SK-N-MC (cell line): ENCODE data around the gene FAM107B.

Experiments used
- DNase-seq: peaks from one replicate; pipeline ENCODE4 v3.0.0-alpha.2; 2011; ENCODE audit warnings: low read depth, low spot score
- H3K27ac ChIP-seq: fragments of 200-600 bp; sonication (generic); 2 replicates; pipeline ENCODE4 v1.5.1; 2016; ENCODE audit warnings: mixed run types
- H3K36me3 ChIP-seq: fragments of 200-600 bp; sonication (generic); 2 replicates; pipeline ENCODE4 v1.6.1; 2017; ENCODE audit warnings: antibody characterized with exemption, low read length, mixed read lengths; ENCODE audit not compliant: insufficient read depth
- H3K4me3 ChIP-seq: fragments of 200-600 bp; sonication (generic); 2 replicates; pipeline ENCODE4 v1.5.1; 2016
- H3K9ac ChIP-seq: fragments of 200-600 bp; sonication (generic); 2 replicates; pipeline ENCODE4 v1.8.0; 2017; ENCODE audit warnings: mixed run types, mixed read lengths; ENCODE audit not compliant: insufficient read length
- H3K9me3 ChIP-seq: fragments of 200-600 bp; sonication (generic); 2 replicates; pipeline ENCODE4 v1.6.1; 2017; ENCODE audit warnings: low read depth, mild to moderate bottlenecking, antibody characterized with exemption, low read length, moderate library complexity, mixed read lengths
- EZH2 ChIP-seq: fragments of 200-600 bp; sonication (generic); IDR thresholded peaks from one replicate; pipeline ENCODE4 v1.6.1; 2017; ENCODE audit warnings: antibody characterized with exemption
- FOXP2 ChIP-seq: optimal IDR thresholded peaks from 2 replicates; pipeline ENCODE3; 2011; ENCODE audit warnings: mild to moderate bottlenecking, moderate library complexity; ENCODE audit not compliant: insufficient read depth; ENCODE audit errors: extremely low read length, control extremely low read depth
- POLR2AphosphoS5 ChIP-seq: IDR thresholded peaks from 2 replicates; pipeline ENCODE4 v1.6.1; 2012; ENCODE audit warnings: mild to moderate bottlenecking, low read depth, low read length, borderline replicate concordance

The FAM107B gene

DNA sequence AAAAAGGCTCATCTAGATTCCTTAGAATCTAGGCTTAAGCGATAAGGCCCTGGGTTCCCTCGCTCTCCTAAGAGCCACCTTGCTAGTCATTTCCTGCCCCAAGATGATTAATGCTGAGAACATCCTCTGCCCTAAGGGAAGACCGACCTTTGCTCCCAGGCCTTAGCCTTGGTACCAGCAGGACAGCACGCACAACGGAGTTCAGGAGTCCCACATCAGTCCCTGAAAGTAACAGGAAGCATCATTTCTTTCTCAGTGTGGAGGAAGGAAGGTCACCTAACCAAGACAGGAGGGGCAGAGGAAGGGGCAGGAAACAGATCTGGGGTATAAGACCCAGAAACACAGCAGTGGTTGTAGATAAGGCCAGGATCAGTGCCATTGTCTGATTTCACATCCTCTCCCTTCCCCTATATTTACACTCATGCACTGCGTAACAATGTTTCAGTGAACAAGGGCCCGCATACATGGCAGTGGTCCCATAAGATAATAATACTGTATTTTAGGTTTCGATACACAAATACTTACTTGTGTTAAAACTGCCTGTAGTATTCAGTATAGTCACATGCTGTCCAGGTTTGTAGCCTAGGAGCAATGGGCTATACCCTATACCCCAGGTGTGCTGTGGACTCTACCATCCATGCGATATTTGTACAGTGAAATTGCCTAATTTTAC lies 8.1 kb upstream of the FAM107B start:
- H3K4me3 ChIP-seq = no peak overlapping the region
- no peaks in the 10 kb centered on the region for H3K36me3 ChIP-seq
- H3K9me3 ChIP-seq = no peaks in the 10 kb centered on the region
- H3K27ac ChIP-seq = no peak overlapping the region
- DNase-seq = no peak
- H3K9ac ChIP-seq = no peak overlapping the region
- TF ChIP-seq POLR2AphosphoS5 (no peak), FOXP2 (no peak), EZH2 (no peak)

DNA sequence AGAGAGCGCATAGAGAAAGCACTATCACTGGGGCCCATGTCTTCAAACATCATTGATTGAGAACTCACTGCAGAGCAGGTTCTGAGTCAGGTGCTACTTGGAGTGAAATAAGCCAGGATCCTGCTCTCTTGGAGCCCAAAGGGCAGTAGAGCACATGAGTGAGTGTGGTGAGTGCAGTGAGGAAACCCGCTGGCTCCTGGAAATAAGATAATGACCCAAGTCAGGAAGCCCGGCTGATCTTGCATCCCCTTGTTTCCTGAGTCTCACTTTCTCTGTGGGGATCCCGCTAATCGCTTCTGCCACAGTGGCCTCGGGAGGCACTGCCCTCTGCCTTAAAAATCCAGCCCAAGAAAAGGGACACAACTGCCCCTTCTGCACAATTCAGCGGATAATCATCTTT lies 7.1 kb upstream of the FAM107B start:
- no peak overlapping the region for H3K27ac ChIP-seq
- H3K4me3 ChIP-seq = no peak overlapping the region
- H3K9me3 ChIP-seq = no peaks in the 10 kb centered on the region
- TF ChIP-seq POLR2AphosphoS5 (no peak), FOXP2 (no peak), EZH2 (no peak)
- no peak overlapping the region for H3K9ac ChIP-seq
- DNase-seq = no peak
- H3K36me3 ChIP-seq = no peaks in the 10 kb centered on the region

- no peak for DNase-seq
- Histone ChIP-seq H3K27ac (no peak overlapping the region), H3K9ac (no peak overlapping the region), H3K4me3 (no peak overlapping the region), H3K36me3 (no peaks in the 10 kb centered on the region), H3K9me3 (no peaks in the 10 kb centered on the region)
- TF ChIP-seq EZH2 = no peak
These were observed 4.4 kb upstream of the FAM107B start for GRCh38 chr10:14779001-14779651.

DNA sequence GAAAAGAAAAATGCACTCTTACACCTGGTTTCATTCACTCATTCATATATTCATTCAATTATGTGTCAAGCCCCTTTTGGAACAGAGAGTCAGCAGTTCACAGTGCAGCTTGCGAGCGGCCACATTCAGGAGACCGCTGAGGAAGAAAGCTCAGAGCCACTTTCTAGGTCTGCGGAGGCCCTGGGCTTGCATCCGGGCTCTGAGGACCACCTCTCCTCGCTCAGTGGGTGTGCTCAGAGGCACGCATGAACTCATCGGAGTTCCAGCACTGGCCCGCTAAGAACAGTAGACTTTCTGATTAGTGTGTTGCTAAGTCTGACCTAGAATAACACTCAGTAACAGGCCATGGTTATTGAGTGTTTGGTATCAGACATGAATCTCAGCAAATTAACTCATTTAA lies 1.8 kb upstream of the FAM107B start:
- H3K36me3 ChIP-seq = no peaks in the 10 kb centered on the region
- DNase-seq = no peak
- TF ChIP-seq FOXP2 = no peak
- TF ChIP-seq POLR2AphosphoS5 = no peak
- TF ChIP-seq EZH2 = no peak
- no peak overlapping the region for H3K27ac ChIP-seq
- no peak overlapping the region for H3K4me3 ChIP-seq
- H3K9ac ChIP-seq = no peak overlapping the region
- H3K9me3 ChIP-seq = no peaks in the 10 kb centered on the region

DNA sequence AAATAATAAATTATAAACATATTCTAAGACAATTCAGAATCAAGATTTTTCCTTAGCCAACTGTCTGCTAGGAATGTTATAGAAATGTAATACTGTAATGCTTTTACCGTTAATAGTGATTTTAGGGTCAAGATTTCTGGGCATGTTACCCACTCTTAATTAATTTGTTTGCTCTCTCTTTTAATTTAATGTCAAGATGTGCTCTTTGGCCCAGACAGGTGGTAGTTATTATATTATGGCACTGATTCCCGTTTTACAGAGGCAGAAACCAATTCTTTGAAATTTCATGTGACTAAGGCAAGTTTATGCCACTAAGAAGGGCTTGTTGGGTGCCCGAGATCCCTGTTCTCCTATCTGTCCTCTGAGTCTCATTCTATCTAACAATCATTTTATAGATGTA lies 959 bp upstream of the FAM107B start:
- no peaks in the 10 kb centered on the region for H3K9me3 ChIP-seq
- no peak overlapping the region for H3K9ac ChIP-seq
- TF ChIP-seq POLR2AphosphoS5 = no peak
- TF ChIP-seq EZH2 = no peak
- no peak for TF ChIP-seq FOXP2
- no peak overlapping the region for H3K27ac ChIP-seq
- no peaks in the 10 kb centered on the region for H3K36me3 ChIP-seq
- no peak for DNase-seq
- no peak overlapping the region for H3K4me3 ChIP-seq

- H3K9me3 ChIP-seq = no peaks in the 10 kb centered on the region
- H3K4me3 ChIP-seq = no peak overlapping the region
- DNase-seq = no peak
- H3K27ac ChIP-seq = no peak overlapping the region
- TF ChIP-seq POLR2AphosphoS5 = no peak
- TF ChIP-seq FOXP2 = no peak
- TF ChIP-seq EZH2 = no peak
- H3K36me3 ChIP-seq = no peaks in the 10 kb centered on the region
- no peak overlapping the region for H3K9ac ChIP-seq
These were observed 500 bp downstream of the FAM107B start for GRCh38 chr10:14774214-14774580.

GRCh38 chr10:14773551-14774213 lies 1.0 kb downstream of the FAM107B start:
- TF ChIP-seq FOXP2 = no peak
- no peak for TF ChIP-seq EZH2
- TF ChIP-seq POLR2AphosphoS5 = no peak
- no peaks in the 10 kb centered on the region for H3K36me3 ChIP-seq
- H3K9ac ChIP-seq = no peak overlapping the region
- no peak for DNase-seq
- H3K9me3 ChIP-seq = no peaks in the 10 kb centered on the region
- no peak overlapping the region for H3K27ac ChIP-seq
- H3K4me3 ChIP-seq = no peak overlapping the region

- Histone ChIP-seq H3K9ac (no peak overlapping the region), H3K4me3 (no peak overlapping the region), H3K36me3 (no peaks in the 10 kb centered on the region), H3K9me3 (no peaks in the 10 kb centered on the region), H3K27ac (no peak overlapping the region)
- no peak for DNase-seq
- TF ChIP-seq FOXP2 (no peak), POLR2AphosphoS5 (no peak), EZH2 (no peak)
These were observed 2.3 kb downstream of the FAM107B start for GRCh38 chr10:14772399-14772798.
